ENCODE measurements around the gene ZBED4.

ZBED4 gene

GRCh38 chr22:49828599-49828965, 25.1 kb upstream of the ZBED4 start:
- H3K27me3 ChIP-seq (ENCODE audit: control insufficient read depth in 1 of 2, insufficient read depth in 2 of 2, low read length in 2 of 2) = no peaks in the 10 kb centered on the region
- H3K27ac ChIP-seq (ENCODE audit: low read depth, low read length) = no peak overlapping the region
- H3K9me3 ChIP-seq (ENCODE audit: low read length) = no peaks in the 10 kb centered on the region
- H3K4me3 ChIP-seq (ENCODE audit: low read depth in 1 of 2, low read length in 2 of 2) = no peak overlapping the region
- no peak overlapping the region for H3K9ac ChIP-seq (ENCODE audit: low read length)
- peaks cover 18% of the 10 kb centered on the region for H3K4me1 ChIP-seq (ENCODE audit: insufficient read depth, low read length)
- peaks cover 4% of the 10 kb centered on the region for H3K36me3 ChIP-seq (ENCODE audit: insufficient read depth, low read length)

DNA sequence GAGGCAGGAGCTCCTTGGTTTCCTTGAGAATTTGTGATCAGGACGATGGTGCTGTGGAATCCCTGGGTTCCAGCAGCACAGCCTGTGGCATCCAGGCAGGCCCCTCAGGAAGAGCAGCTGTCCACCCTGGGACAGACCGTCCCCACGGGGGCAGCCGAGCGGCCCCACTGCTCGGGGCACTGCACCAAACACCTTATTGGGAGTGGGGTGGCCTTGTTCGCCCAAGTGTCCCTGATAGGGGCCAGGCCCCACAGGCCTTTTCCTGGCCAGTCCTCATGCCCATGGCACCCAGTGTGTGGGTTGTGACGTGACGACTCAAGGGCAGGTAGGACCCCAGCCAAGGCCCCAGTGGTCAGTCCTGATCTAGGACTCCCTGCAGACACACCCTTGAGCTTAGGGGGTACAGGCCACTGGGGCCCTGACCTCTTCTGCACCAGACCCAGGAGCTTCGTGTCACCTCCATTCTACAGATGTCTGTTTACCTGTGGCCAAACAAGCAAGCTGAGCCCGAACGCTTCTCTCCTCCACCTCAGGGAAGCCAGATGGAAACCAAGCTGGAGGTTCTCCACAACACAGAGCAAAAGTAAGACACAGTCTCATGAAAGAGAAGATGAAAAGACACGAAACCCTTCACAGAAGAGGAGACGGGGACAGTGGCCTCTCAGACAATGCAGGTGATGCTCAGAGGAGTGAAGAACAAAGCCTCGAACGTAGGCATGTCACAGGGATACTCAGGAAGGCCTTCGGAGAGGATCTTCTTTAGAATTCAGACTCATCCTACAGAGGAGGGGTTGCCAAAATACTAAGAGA, 24.4 kb upstream of the ZBED4 start:
- no peaks in the 10 kb centered on the region for H3K27me3 ChIP-seq (ENCODE audit: control insufficient read depth in 1 of 2, insufficient read depth in 2 of 2, low read length in 2 of 2)
- H3K4me3 ChIP-seq (ENCODE audit: low read depth in 1 of 2, low read length in 2 of 2) = no peak overlapping the region
- no peak overlapping the region for H3K9ac ChIP-seq (ENCODE audit: low read length)
- no peaks in the 10 kb centered on the region for H3K36me3 ChIP-seq (ENCODE audit: insufficient read depth, low read length)
- peaks cover 17% of the 10 kb centered on the region for H3K4me1 ChIP-seq (ENCODE audit: insufficient read depth, low read length)
- H3K27ac ChIP-seq (ENCODE audit: low read depth, low read length) = no peak overlapping the region
- H3K9me3 ChIP-seq (ENCODE audit: low read length) = no peaks in the 10 kb centered on the region

GRCh38 chr22:49833340-49834007, 20.2 kb upstream of the ZBED4 start:
- H3K9ac ChIP-seq (ENCODE audit: low read length) = no peak overlapping the region

GRCh38 chr22:49838771-49839717, 14.6 kb upstream of the ZBED4 start:
- Histone ChIP-seq H3K36me3 (ENCODE audit: insufficient read depth, low read length) (no peaks in the 10 kb centered on the region), H3K4me1 (ENCODE audit: insufficient read depth, low read length) (no peaks in the 10 kb centered on the region), H3K9ac (ENCODE audit: low read length) (no peak overlapping the region), H3K27me3 (ENCODE audit: control insufficient read depth in 1 of 2, insufficient read depth in 2 of 2, low read length in 2 of 2) (no peaks in the 10 kb centered on the region), H3K9me3 (ENCODE audit: low read length) (no peaks in the 10 kb centered on the region), H3K27ac (ENCODE audit: low read depth, low read length) (no peak overlapping the region), H3K4me3 (ENCODE audit: low read depth in 1 of 2, low read length in 2 of 2) (no peak overlapping the region)

More at GRCh38 chr22:49833340-49834007, 20.2 kb upstream of the ZBED4 start:
- H3K36me3 ChIP-seq (ENCODE audit: insufficient read depth, low read length) = no peaks in the 10 kb centered on the region
- H3K27ac ChIP-seq (ENCODE audit: low read depth, low read length) = no peak overlapping the region
- no peaks in the 10 kb centered on the region for H3K9me3 ChIP-seq (ENCODE audit: low read length)
- no peaks in the 10 kb centered on the region for H3K4me1 ChIP-seq (ENCODE audit: insufficient read depth, low read length)
- H3K27me3 ChIP-seq (ENCODE audit: control insufficient read depth in 1 of 2, insufficient read depth in 2 of 2, low read length in 2 of 2) = no peaks in the 10 kb centered on the region
- no peak overlapping the region for H3K4me3 ChIP-seq (ENCODE audit: low read depth in 1 of 2, low read length in 2 of 2)

DNA sequence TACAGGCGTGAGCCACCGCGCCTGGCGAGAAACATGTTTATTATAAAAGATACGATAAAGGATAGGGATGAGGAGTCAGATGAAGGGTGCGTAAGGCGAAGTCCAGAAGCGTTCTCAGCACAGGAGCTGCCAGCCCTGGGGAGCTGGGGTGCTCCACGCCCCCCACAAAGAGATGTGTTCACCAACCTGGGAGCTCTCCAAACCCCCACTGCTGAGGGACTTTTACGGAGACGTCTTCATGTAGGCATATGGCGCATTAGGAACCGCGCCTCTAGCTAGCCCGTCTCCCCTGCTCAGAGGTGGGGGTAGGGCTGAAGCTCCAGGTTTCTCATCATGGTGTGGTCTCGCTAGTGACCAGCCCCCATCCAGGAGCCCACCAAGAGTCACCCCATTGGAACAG, 8.4 kb upstream of the ZBED4 start:
- no peak overlapping the region for H3K9ac ChIP-seq (ENCODE audit: low read length)
- no peak overlapping the region for H3K27ac ChIP-seq (ENCODE audit: low read depth, low read length)
- H3K36me3 ChIP-seq (ENCODE audit: insufficient read depth, low read length) = no peaks in the 10 kb centered on the region
- no peaks in the 10 kb centered on the region for H3K9me3 ChIP-seq (ENCODE audit: low read length)
- H3K4me1 ChIP-seq (ENCODE audit: insufficient read depth, low read length) = no peaks in the 10 kb centered on the region
- H3K27me3 ChIP-seq (ENCODE audit: control insufficient read depth in 1 of 2, insufficient read depth in 2 of 2, low read length in 2 of 2) = peaks cover 3 to 23% of the 10 kb centered on the region in 2 donors
- H3K4me3 ChIP-seq (ENCODE audit: low read depth in 1 of 2, low read length in 2 of 2) = no peak overlapping the region

DNA sequence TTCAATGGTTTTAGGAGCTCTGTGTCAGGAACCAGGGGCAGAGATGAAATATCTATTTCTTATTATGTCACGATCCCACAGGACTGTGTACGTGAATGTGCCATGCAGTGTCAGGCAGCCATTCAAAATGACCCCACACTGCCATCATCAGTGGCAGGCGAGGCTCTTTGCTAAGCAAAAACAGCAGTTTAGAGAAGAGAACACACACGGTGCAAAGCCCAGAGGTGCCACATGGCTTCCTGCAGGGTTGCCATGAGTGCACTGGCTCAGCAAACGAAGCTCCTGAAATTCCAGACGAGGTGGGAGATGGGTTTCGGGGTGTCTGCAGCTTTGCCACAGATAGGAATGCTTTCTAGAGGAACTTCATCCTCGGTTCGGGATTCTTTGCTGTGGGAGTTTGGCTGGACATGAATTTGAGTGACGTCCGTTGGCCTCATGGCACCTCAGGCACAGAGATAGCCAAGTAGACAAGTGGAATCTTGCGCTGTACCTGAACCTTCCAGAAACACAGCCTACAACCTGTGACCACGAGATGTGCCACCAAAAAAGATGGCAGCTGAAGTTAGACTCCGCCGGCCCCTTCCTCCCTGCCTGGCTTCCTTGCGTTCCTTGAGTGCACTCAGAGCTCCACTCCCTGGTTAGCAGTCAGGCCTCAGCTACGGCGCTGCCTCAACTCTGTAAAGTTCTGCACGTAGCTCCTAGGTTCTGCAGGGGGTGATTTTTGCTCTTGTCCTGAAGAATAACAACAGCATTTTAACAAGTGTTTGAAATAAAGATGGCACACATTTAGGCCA, 7.8 kb upstream of the ZBED4 start:
- H3K27me3 ChIP-seq (ENCODE audit: control insufficient read depth in 1 of 2, insufficient read depth in 2 of 2, low read length in 2 of 2) = peaks cover 3 to 29% of the 10 kb centered on the region in 2 donors
- no peak overlapping the region for H3K9ac ChIP-seq (ENCODE audit: low read length)
- no peak overlapping the region for H3K27ac ChIP-seq (ENCODE audit: low read depth, low read length)
- no peak overlapping the region for H3K4me3 ChIP-seq (ENCODE audit: low read depth in 1 of 2, low read length in 2 of 2)
- H3K9me3 ChIP-seq (ENCODE audit: low read length) = no peaks in the 10 kb centered on the region
- no peaks in the 10 kb centered on the region for H3K36me3 ChIP-seq (ENCODE audit: insufficient read depth, low read length)
- no peaks in the 10 kb centered on the region for H3K4me1 ChIP-seq (ENCODE audit: insufficient read depth, low read length)

DNA sequence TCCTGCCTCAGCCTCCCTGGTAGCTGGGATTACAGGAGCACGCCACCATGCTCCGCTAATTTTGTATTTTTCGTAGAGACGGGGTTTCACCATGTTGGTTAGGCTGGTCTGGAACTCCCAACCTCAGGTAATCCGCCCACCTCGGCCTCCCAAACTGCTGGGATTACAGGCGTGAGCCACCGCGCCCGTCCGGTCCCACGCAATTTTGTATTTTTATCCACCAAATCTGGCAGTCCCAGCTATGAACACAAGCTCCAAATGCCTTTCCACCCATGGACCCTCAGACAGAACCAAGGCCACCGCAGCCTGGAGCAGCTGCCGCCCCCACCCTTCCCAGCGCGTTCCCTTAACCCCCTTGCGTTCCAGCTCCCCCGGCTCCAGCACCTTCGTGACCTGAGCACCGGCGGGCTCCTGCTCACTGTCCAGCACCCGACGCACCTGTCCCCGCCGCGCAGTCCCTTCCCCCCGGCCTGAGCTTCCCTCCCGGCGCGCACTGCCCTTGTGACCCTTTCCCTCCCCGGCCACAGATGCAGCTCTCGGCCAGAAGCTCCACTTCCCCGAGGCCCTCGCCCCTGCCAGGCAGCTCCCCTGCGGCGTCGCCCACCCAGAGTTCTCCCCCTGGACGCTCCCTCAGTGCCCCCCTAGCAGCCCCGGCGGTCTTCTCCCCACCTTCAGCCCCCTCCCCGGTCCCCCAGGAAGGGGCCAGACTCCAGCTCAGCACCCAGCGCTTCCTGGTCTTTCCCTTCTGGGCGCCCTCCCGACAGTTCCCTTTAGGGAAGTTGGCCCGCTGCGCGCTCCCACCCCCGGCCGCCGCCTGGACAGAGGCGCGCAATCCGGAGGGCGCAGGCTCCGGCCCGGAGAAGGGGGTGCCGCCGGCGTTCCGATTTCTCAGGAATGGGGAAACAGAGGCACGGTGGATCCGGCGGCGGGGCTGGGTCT, 5.6 kb upstream of the ZBED4 start:
- no peak overlapping the region for H3K9ac ChIP-seq (ENCODE audit: low read length)
- no peak overlapping the region for H3K27ac ChIP-seq (ENCODE audit: low read depth, low read length)
- H3K27me3 ChIP-seq (ENCODE audit: control insufficient read depth in 1 of 2, insufficient read depth in 2 of 2, low read length in 2 of 2) = peaks cover 3 to 29% of the 10 kb centered on the region in 2 donors
- H3K9me3 ChIP-seq (ENCODE audit: low read length) = no peaks in the 10 kb centered on the region
- H3K4me1 ChIP-seq (ENCODE audit: insufficient read depth, low read length) = no peaks in the 10 kb centered on the region
- H3K4me3 ChIP-seq (ENCODE audit: low read depth in 1 of 2, low read length in 2 of 2) = peak overlapping the region; percentile 27 to 54
- no peaks in the 10 kb centered on the region for H3K36me3 ChIP-seq (ENCODE audit: insufficient read depth, low read length)

DNA sequence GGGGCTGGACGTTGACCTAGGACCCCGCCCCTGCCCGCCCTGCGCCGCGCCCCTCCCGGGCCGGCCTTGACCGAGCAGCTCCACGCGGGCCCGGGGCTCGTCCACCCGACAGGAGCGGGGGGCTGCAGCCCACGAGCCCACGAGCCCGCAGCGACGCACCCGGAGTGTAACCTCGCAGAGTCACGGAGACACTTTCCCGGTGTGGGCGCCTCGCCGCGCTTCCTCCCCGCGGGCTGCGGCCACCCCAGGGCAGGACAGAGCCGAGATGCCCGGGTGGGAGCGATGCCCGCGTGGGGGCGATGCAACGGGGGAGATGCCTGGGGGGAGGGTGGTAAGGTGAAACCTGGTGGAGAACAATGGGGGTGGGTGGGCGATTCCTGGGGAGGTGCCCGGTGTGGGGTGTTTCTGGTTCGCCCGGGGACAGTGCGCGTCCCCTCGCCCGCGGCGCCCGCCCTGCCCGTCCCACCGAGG, 4.9 kb upstream of the ZBED4 start:
- Histone ChIP-seq H3K9me3 (ENCODE audit: low read length) (no peaks in the 10 kb centered on the region), H3K27me3 (ENCODE audit: control insufficient read depth in 1 of 2, insufficient read depth in 2 of 2, low read length in 2 of 2) (peaks cover 3 to 29% of the 10 kb centered on the region in 2 donors)

GRCh38 chr22:49849161-49850020, 4.3 kb upstream of the ZBED4 start:
- Histone ChIP-seq H3K27ac (ENCODE audit: low read depth, low read length) (no peak overlapping the region), H3K4me1 (ENCODE audit: insufficient read depth, low read length) (no peaks in the 10 kb centered on the region), H3K9ac (ENCODE audit: low read length) (no peak overlapping the region), H3K9me3 (ENCODE audit: low read length) (no peaks in the 10 kb centered on the region), H3K4me3 (ENCODE audit: low read depth in 1 of 2, low read length in 2 of 2) (peak overlapping the region in 1 of 2 donors; percentile 26), H3K27me3 (ENCODE audit: control insufficient read depth in 1 of 2, insufficient read depth in 2 of 2, low read length in 2 of 2) (peaks cover 3 to 29% of the 10 kb centered on the region in 2 donors), H3K36me3 (ENCODE audit: insufficient read depth, low read length) (no peaks in the 10 kb centered on the region)

More for the DNA sequence above, 4.9 kb upstream of the ZBED4 start:
- Histone ChIP-seq H3K9ac (ENCODE audit: low read length) (no peak overlapping the region), H3K4me1 (ENCODE audit: insufficient read depth, low read length) (no peaks in the 10 kb centered on the region), H3K4me3 (ENCODE audit: low read depth in 1 of 2, low read length in 2 of 2) (peak overlapping the region; percentile 27 to 54), H3K27ac (ENCODE audit: low read depth, low read length) (no peak overlapping the region), H3K36me3 (ENCODE audit: insufficient read depth, low read length) (no peaks in the 10 kb centered on the region)

Data from muscle layer of colon (tissue), 2 donors.